Endodermal cell (in vitro differentiated cells): ENCODE measurements around the gene ZNF787. TPM values are rescaled to one million over a fixed set of nuclear protein-coding genes. Genes with fewer than 3 reads are reported as not detected.
A peak's percentile ranks its signal among the peaks of the same experiment; 100 is the strongest.

Experiments
- DNase-seq: peaks from one replicate; pipeline ENCODE4 v3.0.0-alpha.2; 2017
- H3K27ac ChIP-seq: 2 replicates; pipeline ENCODE4 v1.5.1; 2013; ENCODE audit warnings: mild to moderate bottlenecking, low read depth, low read length, moderate library complexity
- H3K27me3 ChIP-seq: 2 replicates; pipeline ENCODE4 v1.6.1; 2013; ENCODE audit warnings: mild to moderate bottlenecking, low read length, moderate library complexity; ENCODE audit not compliant: insufficient read depth, control insufficient read depth, poor library complexity, severe bottlenecking
- H3K36me3 ChIP-seq: 2 replicates; pipeline ENCODE4 v1.7.0; 2013; ENCODE audit warnings: mild to moderate bottlenecking, low read length, moderate library complexity; ENCODE audit not compliant: control insufficient read depth, insufficient read depth
- H3K4me1 ChIP-seq: one replicate; pipeline ENCODE4 v1.7.0; 2013; ENCODE audit warnings: low read length; ENCODE audit not compliant: control insufficient read depth, insufficient read depth
- H3K4me3 ChIP-seq: 2 replicates; pipeline ENCODE4 v1.5.1; 2013; ENCODE audit warnings: mild to moderate bottlenecking, low read length, moderate library complexity
- H3K9ac ChIP-seq: 2 replicates; pipeline ENCODE4 v1.6.1; 2013; ENCODE audit warnings: mild to moderate bottlenecking, low read length, moderate library complexity; ENCODE audit not compliant: poor library complexity, severe bottlenecking; ENCODE audit errors: extremely low read depth
- H3K9me3 ChIP-seq: 2 replicates; pipeline ENCODE4 v1.6.1; 2013; ENCODE audit warnings: mild to moderate bottlenecking, low read length, moderate library complexity; ENCODE audit not compliant: control insufficient read depth
- H3K27ac Mint-ChIP-seq: 2 replicates; pipeline ENCODE4 v1.8.0; 2020; ENCODE audit warnings: mixed read lengths
- H3K27me3 Mint-ChIP-seq: 2 replicates; pipeline ENCODE4 v1.8.0; 2021; ENCODE audit warnings: mild to moderate bottlenecking, mixed read lengths; ENCODE audit not compliant: insufficient read depth
- H3K36me3 Mint-ChIP-seq: 2 replicates; pipeline ENCODE4 v1.8.0; 2020; ENCODE audit warnings: low read depth, mixed read lengths
- H3K4me1 Mint-ChIP-seq: 2 replicates; pipeline ENCODE4 v1.8.0; 2020; ENCODE audit warnings: mixed read lengths
- H3K4me3 Mint-ChIP-seq: 2 replicates; pipeline ENCODE4 v1.8.0; 2020; ENCODE audit warnings: mild to moderate bottlenecking, moderate library complexity, mixed read lengths
- H3K9me3 Mint-ChIP-seq: 2 replicates; pipeline ENCODE4 v1.8.0; 2020; ENCODE audit warnings: mild to moderate bottlenecking, mixed read lengths
- CTCF ChIP-seq: fragments of 200-600 bp; sonication (generic); conservative IDR thresholded peaks from 2 replicates; pipeline ENCODE4 v1.5.0; 2021; ENCODE audit warnings: antibody characterized with exemption, mild to moderate bottlenecking
- WGBS, 2 experiments: methylation state at CpG; one replicate each; pipeline versions ENCODE4 v1.1.5 to v1.1.7; 2013; ENCODE audit warnings: missing lambda C conversion rate in 2 of 2, mixed read lengths in 1 of 2; ENCODE audit not compliant: insufficient coverage in 1 of 2, insufficient read length in 1 of 2; 5-methylcytosine and 5-hydroxymethylcytosine counted together
- total RNA-seq, 2 donors: library from RNA; stranded (reverse); fragmentation: NEBNext Ultra II Directional in 1 of 2; extraction: Animal tissue kit (Norgen Biotek cat#: 25700) in 1 of 2; gene quantifications; 2 replicates in 1 of 2; 3 replicates in 1 of 2; pipeline ENCODE4 v1.2.1, GENCODE V29; 2021

Gene ZNF787
- total RNA-seq, 2 donors from 2014 or later: 42.1 to 43.7 TPM

- peak; percentile 83 for TF ChIP-seq CTCF
- Histone ChIP-seq H3K4me3 (no peak overlapping the region), H3K9me3 (no peaks in the 10 kb centered on the region), H3K9ac (no peak overlapping the region), H3K27ac (no peak overlapping the region), H3K36me3 (no peaks in the 10 kb centered on the region), H3K27me3 (no peaks in the 10 kb centered on the region), H3K4me1 (no peaks in the 10 kb centered on the region)
- no peaks in the 10 kb centered on the region for H3K9me3 Mint-ChIP-seq
- H3K27ac Mint-ChIP-seq: no peak overlapping the region
- DNase-seq: peak; percentile 89
- H3K4me3 Mint-ChIP-seq: no peak overlapping the region
- WGBS, 2 experiments: 15 to 19% methylated on average over 3 to 4 of the region's 5 CpGs
- no peaks in the 10 kb centered on the region for H3K36me3 Mint-ChIP-seq
- peaks cover 9% of the 10 kb centered on the region for H3K4me1 Mint-ChIP-seq
- peaks cover 14% of the 10 kb centered on the region for H3K27me3 Mint-ChIP-seq
These were observed 44.6 kb downstream of the ZNF787 start for GRCh38 chr19:56076498-56076897.

GRCh38 chr19:56071151-56071550, 49.9 kb downstream of the ZNF787 start:
- H3K27me3 Mint-ChIP-seq: peaks cover 18% of the 10 kb centered on the region
- 43 to 64% methylated on average over 1 to 4 of the region's 4 CpGs for WGBS, 2 experiments
- TF ChIP-seq CTCF: peak; percentile 72
- no peaks in the 10 kb centered on the region for H3K27me3 ChIP-seq
- no peaks in the 10 kb centered on the region for H3K4me1 ChIP-seq
- peak; percentile 67 for DNase-seq
- H3K36me3 Mint-ChIP-seq: no peaks in the 10 kb centered on the region
- H3K9ac ChIP-seq: no peak overlapping the region
- H3K4me3 Mint-ChIP-seq: no peak overlapping the region
- H3K9me3 Mint-ChIP-seq: no peaks in the 10 kb centered on the region
- H3K4me3 ChIP-seq: no peak overlapping the region
- no peaks in the 10 kb centered on the region for H3K9me3 ChIP-seq
- no peak overlapping the region for H3K27ac ChIP-seq
- H3K36me3 ChIP-seq: no peaks in the 10 kb centered on the region
- no peak overlapping the region for H3K27ac Mint-ChIP-seq
- no peaks in the 10 kb centered on the region for H3K4me1 Mint-ChIP-seq

GRCh38 chr19:56069642-56070041, 51.5 kb downstream of the ZNF787 start:
- no peak overlapping the region for H3K27ac Mint-ChIP-seq

More at GRCh38 chr19:56069642-56070041, 51.5 kb downstream of the ZNF787 start:
- H3K27me3 Mint-ChIP-seq: peaks cover 19% of the 10 kb centered on the region
- Histone ChIP-seq H3K9me3 (no peaks in the 10 kb centered on the region), H3K27ac (no peak overlapping the region), H3K4me3 (no peak overlapping the region), H3K9ac (no peak overlapping the region), H3K4me1 (no peaks in the 10 kb centered on the region), H3K27me3 (no peaks in the 10 kb centered on the region), H3K36me3 (no peaks in the 10 kb centered on the region)
- H3K4me1 Mint-ChIP-seq: no peaks in the 10 kb centered on the region
- TF ChIP-seq CTCF: no peak
- H3K36me3 Mint-ChIP-seq: no peaks in the 10 kb centered on the region
- DNase-seq: no peak
- peaks cover 3% of the 10 kb centered on the region for H3K9me3 Mint-ChIP-seq
- H3K4me3 Mint-ChIP-seq: no peak overlapping the region
- WGBS, 2 experiments: 81% methylated on average over 3 of the region's 3 CpGs; no CpG with 5 or more reads in 1 of the 2 experiments
